ENCODE results near the gene KAT8. TPM values are rescaled to one million over a fixed set of nuclear protein-coding genes. Genes with fewer than 3 reads are reported as not detected.

KAT8 gene
- total and polyA plus RNA-seq, 2 of the 13 experiments (the other 11 are each of a cell fraction or from before 2014, with no cell fraction given): 79.0 to 84.2 TPM

DNA sequence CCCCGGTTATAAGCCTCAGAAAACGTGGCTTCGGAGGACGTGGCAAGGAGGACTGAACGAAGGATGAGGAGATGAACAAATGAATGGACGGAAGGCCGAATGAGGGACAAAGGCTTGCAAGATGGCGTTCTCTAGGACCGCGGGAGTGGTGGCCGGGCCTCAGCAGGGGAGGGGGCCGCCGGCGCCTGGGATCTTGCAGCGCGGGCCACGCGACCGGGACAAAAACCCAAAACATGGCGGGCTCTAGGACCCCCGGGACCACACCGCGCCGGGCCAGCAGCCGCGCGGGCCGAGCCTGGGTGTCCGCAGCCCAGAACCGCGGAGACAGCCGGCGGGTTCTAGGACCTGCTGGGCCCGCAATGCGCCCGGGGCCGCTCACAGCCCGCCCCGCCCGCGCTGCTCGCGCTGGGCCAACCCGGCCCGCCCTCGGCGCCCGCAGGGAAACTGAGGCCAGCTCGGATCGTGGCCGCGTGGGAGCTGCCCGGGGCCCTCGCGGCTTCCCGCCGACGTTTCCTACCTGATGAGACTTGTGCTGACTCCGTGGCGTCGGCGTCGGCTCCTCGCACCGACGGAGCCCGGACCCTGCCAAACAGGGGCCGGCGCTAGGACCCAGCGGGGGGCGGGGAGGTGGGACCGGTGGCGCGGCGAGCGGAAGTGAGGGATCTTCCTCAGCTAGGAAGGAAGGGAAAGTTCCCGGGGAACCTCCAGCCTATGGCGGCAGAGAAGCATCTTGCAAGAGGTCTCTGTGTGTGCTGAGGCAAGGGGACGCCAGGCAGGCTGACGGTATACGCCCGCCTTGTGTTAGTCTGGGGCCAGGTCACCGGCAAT, 44.1 kb upstream of the KAT8 start (continued):
- no peak for TF ChIP-seq SMAD9 (CRISPR knock-in tag; IDR thresholded peaks at IDR 0.05)
- TF ChIP-seq, protein P1, sequence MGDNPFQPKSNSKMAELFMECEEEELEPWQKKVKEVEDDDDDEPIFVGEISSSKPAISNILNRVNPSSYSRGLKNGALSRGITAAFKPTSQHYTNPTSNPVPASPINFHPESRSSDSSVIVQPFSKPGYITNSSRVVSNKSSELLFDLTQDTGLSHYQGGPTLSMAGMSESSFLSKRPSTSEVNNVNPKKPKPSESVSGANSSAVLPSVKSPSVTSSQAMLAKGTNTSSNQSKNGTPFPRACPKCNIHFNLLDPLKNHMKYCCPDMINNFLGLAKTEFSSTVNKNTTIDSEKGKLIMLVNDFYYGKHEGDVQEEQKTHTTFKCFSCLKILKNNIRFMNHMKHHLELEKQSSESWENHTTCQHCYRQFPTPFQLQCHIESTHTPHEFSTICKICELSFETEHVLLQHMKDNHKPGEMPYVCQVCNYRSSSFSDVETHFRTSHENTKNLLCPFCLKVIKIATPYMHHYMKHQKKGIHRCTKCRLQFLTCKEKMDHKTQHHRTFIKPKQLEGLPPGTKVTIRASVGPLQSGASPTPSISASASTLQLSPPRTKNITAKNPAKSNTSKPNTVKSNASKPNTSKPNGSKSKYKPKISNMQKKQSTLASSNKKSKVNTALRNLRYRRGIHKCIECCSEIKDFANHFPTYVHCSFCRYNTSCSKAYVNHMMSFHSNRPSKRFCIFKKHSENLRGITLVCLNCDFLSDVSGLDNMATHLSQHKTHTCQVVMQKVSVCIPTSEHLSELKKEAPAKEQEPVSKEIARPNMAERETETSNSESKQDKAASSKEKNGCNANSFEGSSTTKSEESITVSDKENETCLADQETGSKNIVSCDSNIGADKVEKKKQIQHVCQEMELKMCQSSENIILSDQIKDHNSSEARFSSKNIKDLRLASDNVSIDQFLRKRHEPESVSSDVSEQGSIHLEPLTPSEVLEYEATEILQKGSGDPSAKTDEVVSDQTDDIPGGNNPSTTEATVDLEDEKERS (CRISPR knock-in tag; IDR thresholded peaks at IDR 0.05): no peak
- TF ChIP-seq, protein P2, sequence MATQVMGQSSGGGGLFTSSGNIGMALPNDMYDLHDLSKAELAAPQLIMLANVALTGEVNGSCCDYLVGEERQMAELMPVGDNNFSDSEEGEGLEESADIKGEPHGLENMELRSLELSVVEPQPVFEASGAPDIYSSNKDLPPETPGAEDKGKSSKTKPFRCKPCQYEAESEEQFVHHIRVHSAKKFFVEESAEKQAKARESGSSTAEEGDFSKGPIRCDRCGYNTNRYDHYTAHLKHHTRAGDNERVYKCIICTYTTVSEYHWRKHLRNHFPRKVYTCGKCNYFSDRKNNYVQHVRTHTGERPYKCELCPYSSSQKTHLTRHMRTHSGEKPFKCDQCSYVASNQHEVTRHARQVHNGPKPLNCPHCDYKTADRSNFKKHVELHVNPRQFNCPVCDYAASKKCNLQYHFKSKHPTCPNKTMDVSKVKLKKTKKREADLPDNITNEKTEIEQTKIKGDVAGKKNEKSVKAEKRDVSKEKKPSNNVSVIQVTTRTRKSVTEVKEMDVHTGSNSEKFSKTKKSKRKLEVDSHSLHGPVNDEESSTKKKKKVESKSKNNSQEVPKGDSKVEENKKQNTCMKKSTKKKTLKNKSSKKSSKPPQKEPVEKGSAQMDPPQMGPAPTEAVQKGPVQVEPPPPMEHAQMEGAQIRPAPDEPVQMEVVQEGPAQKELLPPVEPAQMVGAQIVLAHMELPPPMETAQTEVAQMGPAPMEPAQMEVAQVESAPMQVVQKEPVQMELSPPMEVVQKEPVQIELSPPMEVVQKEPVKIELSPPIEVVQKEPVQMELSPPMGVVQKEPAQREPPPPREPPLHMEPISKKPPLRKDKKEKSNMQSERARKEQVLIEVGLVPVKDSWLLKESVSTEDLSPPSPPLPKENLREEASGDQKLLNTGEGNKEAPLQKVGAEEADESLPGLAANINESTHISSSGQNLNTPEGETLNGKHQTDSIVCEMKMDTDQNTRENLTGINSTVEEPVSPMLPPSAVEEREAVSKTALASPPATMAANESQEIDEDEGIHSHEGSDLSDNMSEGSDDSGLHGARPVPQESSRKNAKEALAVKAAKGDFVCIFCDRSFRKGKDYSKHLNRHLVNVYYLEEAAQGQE (IDR thresholded peaks at IDR 0.05; ENCODE audit: borderline replicate concordance in 1 of 2, low read depth in 1 of 2, low read length in 2 of 2): peak in 1 of 2 experiments; percentile 51; a peak in 1 of 4 replicates
- no peak for TF ChIP-seq ZFP37 (CRISPR knock-in tag; IDR thresholded peaks at IDR 0.05; ENCODE audit: borderline replicate concordance)
- TF ChIP-seq ZNF550 (CRISPR knock-in tag; IDR thresholded peaks at IDR 0.05; ENCODE audit: borderline replicate concordance): no peak
- TF ChIP-seq ZNF790 (CRISPR knock-in tag; IDR thresholded peaks at IDR 0.05; ENCODE audit: borderline replicate concordance): peak; percentile 49; the same call in 1 of the 2 replicates
- TF ChIP-seq ERF (CRISPR knock-in tag; IDR thresholded peaks at IDR 0.05): no peak
- TF ChIP-seq SPEN (CRISPR knock-in tag; IDR thresholded peaks at IDR 0.05; ENCODE audit: low read depth): peak; percentile 79
- TF ChIP-seq ZSCAN12 (CRISPR knock-in tag; IDR thresholded peaks at IDR 0.05): no peak
- TF ChIP-seq KDM1A (CRISPR knock-in tag; IDR thresholded peaks at IDR 0.05): peak; percentile 78; the same call in 1 of the 2 replicates
- TF ChIP-seq, protein P3, sequence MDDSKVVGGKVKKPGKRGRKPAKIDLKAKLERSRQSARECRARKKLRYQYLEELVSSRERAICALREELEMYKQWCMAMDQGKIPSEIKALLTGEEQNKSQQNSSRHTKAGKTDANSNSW (CRISPR knock-in tag; IDR thresholded peaks at IDR 0.05; ENCODE audit: borderline replicate concordance): no peak
- TF ChIP-seq ZFP90 (CRISPR knock-in tag; IDR thresholded peaks at IDR 0.05; ENCODE audit: borderline replicate concordance): peak; percentile 73; the same call in 1 of the 2 replicates
- TF ChIP-seq ZNF441 (CRISPR knock-in tag; IDR thresholded peaks at IDR 0.05; ENCODE audit: borderline replicate concordance): peak; percentile 57; the same call in 1 of the 2 replicates
- TF ChIP-seq, protein P4, sequence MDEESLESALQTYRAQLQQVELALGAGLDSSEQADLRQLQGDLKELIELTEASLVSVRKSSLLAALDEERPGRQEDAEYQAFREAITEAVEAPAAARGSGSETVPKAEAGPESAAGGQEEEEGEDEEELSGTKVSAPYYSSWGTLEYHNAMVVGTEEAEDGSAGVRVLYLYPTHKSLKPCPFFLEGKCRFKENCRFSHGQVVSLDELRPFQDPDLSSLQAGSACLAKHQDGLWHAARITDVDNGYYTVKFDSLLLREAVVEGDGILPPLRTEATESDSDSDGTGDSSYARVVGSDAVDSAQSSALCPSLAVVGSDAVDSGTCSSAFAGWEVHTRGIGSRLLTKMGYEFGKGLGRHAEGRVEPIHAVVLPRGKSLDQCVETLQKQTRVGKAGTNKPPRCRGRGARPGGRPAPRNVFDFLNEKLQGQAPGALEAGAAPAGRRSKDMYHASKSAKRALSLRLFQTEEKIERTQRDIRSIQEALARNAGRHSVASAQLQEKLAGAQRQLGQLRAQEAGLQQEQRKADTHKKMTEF (CRISPR knock-in tag; IDR thresholded peaks at IDR 0.05): peak; percentile 64; the same call in 1 of the 2 replicates
- TF ChIP-seq, protein P5, sequence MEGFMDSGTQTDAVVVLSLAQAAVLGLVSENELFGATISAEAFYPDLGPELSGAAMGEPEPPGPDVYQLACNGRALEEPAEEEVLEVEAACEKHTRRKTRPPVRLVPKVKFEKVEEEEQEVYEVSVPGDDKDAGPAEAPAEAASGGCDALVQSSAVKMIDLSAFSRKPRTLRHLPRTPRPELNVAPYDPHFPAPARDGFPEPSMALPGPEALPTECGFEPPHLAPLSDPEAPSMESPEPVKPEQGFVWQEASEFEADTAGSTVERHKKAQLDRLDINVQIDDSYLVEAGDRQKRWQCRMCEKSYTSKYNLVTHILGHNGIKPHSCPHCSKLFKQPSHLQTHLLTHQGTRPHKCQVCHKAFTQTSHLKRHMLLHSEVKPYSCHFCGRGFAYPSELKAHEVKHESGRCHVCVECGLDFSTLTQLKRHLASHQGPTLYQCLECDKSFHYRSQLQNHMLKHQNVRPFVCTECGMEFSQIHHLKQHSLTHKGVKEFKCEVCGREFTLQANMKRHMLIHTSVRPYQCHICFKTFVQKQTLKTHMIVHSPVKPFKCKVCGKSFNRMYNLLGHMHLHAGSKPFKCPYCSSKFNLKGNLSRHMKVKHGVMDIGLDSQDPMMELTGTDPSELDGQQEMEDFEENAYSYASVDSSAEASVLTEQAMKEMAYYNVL (CRISPR knock-in tag; IDR thresholded peaks at IDR 0.05; ENCODE audit: borderline replicate concordance): peak; percentile 68; the same call in 1 of the 2 replicates
- TF ChIP-seq, protein P6, sequence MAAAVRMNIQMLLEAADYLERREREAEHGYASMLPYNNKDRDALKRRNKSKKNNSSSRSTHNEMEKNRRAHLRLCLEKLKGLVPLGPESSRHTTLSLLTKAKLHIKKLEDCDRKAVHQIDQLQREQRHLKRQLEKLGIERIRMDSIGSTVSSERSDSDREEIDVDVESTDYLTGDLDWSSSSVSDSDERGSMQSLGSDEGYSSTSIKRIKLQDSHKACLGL (CRISPR knock-in tag; IDR thresholded peaks at IDR 0.05): 0 out of 2 replicates have a peak, but pooled peaks have one; percentile 25

Data from HepG2 (cell line).